Measurements from ENCODE around the gene GAS2L2. TPM values are rescaled to one million over a fixed set of nuclear protein-coding genes. Genes with fewer than 3 reads are reported as not detected.

The GAS2L2 gene
- total RNA-seq, 1 donor from 2014 or later: not detected

GRCh38 chr17:35732806-35733136 lies 20.3 kb downstream of the GAS2L2 start:
- no peaks in the 10 kb centered on the region for H3K36me3 ChIP-seq (ENCODE audit: control insufficient read depth, insufficient read depth, low read length)
- DNase-seq (ENCODE audit: low read depth) (no peak), FAIRE-seq (no peak)
- no peak for TF ChIP-seq CTCF (IDR thresholded peaks at IDR 0.05; ENCODE audit: insufficient read depth, low read length, severe bottlenecking)
- no peak overlapping the region for H3K4me3 ChIP-seq (ENCODE audit: low read depth, low read length)
- H3K27me3 ChIP-seq (ENCODE audit: control insufficient read depth, insufficient read depth, low read length): peaks cover 4% of the 10 kb centered on the region

- peak overlapping the region; percentile 38 for H3K4me3 ChIP-seq (ENCODE audit: low read depth, low read length)
- FAIRE-seq: no peak
- TF ChIP-seq CTCF (IDR thresholded peaks at IDR 0.05; ENCODE audit: insufficient read depth, low read length, severe bottlenecking): no peak
- no peak for DNase-seq (ENCODE audit: low read depth)
- no peaks in the 10 kb centered on the region for H3K36me3 ChIP-seq (ENCODE audit: control insufficient read depth, insufficient read depth, low read length)
- peaks cover 4% of the 10 kb centered on the region for H3K27me3 ChIP-seq (ENCODE audit: control insufficient read depth, insufficient read depth, low read length)
Observed at GRCh38 chr17:35731917-35732805, 20.9 kb downstream of the GAS2L2 start.

GRCh38 chr17:35731239-35731916 lies 21.7 kb downstream of the GAS2L2 start, which contains the start of gene RASL10B:
TSS of gene RASL10B (plus strand) at chr17:35731639. CDS start at chr17:35735185, 3,546 bp downstream.
- peaks cover 4% of the 10 kb centered on the region for H3K27me3 ChIP-seq (ENCODE audit: control insufficient read depth, insufficient read depth, low read length)
- no peak for DNase-seq (ENCODE audit: low read depth)
- peak within 1 kb of the TSS; percentile 38 for H3K4me3 ChIP-seq (ENCODE audit: low read depth, low read length)
- TF ChIP-seq CTCF (IDR thresholded peaks at IDR 0.05; ENCODE audit: insufficient read depth, low read length, severe bottlenecking): no peak
- no peak for FAIRE-seq
- no peaks in the 10 kb centered on the region for H3K36me3 ChIP-seq (ENCODE audit: control insufficient read depth, insufficient read depth, low read length)

GRCh38 chr17:35730400-35731005 lies 22.5 kb downstream of the GAS2L2 start:
- DNase-seq (ENCODE audit: low read depth) (no peak), FAIRE-seq (no peak)
- Histone ChIP-seq H3K36me3 (ENCODE audit: control insufficient read depth, insufficient read depth, low read length) (no peaks in the 10 kb centered on the region), H3K27me3 (ENCODE audit: control insufficient read depth, insufficient read depth, low read length) (peaks cover 4% of the 10 kb centered on the region), H3K4me3 (ENCODE audit: low read depth, low read length) (no peak overlapping the region)
- TF ChIP-seq CTCF (IDR thresholded peaks at IDR 0.05; ENCODE audit: insufficient read depth, low read length, severe bottlenecking): no peak

- FAIRE-seq: no peak
- Histone ChIP-seq H3K27me3 (ENCODE audit: control insufficient read depth, insufficient read depth, low read length) (peaks cover 3% of the 10 kb centered on the region), H3K4me3 (ENCODE audit: low read depth, low read length) (no peak overlapping the region), H3K36me3 (ENCODE audit: control insufficient read depth, insufficient read depth, low read length) (peaks cover 1% of the 10 kb centered on the region)
- no peak for TF ChIP-seq CTCF (IDR thresholded peaks at IDR 0.05; ENCODE audit: insufficient read depth, low read length, severe bottlenecking)
- no peak for DNase-seq (ENCODE audit: low read depth)
Observed at GRCh38 chr17:35729405-35729833, 23.6 kb downstream of the GAS2L2 start.

All from bronchial epithelial cell (primary cell).